CD8-positive, alpha-beta memory T cell (primary cell): ENCODE measurements around the gene SPSB4. TPM values are rescaled to one million over a fixed set of nuclear protein-coding genes. Genes with fewer than 3 reads are reported as not detected.
"Not testable (repeated sequence)": the region's sequence is repeated elsewhere in the genome, so short reads cannot be mapped to it uniquely, and the experiment has no call there.

Source experiments
- CTCF ChIA-PET: fragments of 350-600 bp; sonication (Branson Sonifier 250); formaldehyde crosslinking; loops from one replicate; lab custom pipeline; 2021; ENCODE audit warnings: antibody characterized with exemption; lab: Charles Lee
- POLR2A ChIA-PET: fragments of 350-600 bp; sonication (Branson Sonifier 250); formaldehyde crosslinking; loops from one replicate; lab custom pipeline; 2021; ENCODE audit warnings: antibody characterized with exemption; lab: Charles Lee
- DNase-seq, 5 donors: peaks; one replicate each; pipeline versions ENCODE4 v3.0.0 to v3.0.0-alpha.2; 2020 to 2022; ENCODE audit warnings: mixed read lengths in 1 of 5
- H3K27ac ChIP-seq: one replicate; pipeline ENCODE4 v1.7.0; 2013; ENCODE audit warnings: low read depth, mild to moderate bottlenecking, low read length, moderate library complexity
- H3K27me3 ChIP-seq: 2 replicates; pipeline ENCODE4 v1.7.0; 2013; ENCODE audit warnings: low read length, mild to moderate bottlenecking; ENCODE audit not compliant: insufficient read depth, poor library complexity, severe bottlenecking
- H3K36me3 ChIP-seq: 2 replicates; pipeline ENCODE4 v1.7.0; 2013; ENCODE audit warnings: mild to moderate bottlenecking, low read length, moderate library complexity; ENCODE audit not compliant: insufficient read depth
- H3K4me1 ChIP-seq: 2 replicates; pipeline ENCODE4 v1.7.0; 2013; ENCODE audit warnings: mild to moderate bottlenecking, low read length, moderate library complexity; ENCODE audit not compliant: insufficient read depth
- H3K4me3 ChIP-seq: 2 replicates; pipeline ENCODE4 v1.7.0; 2013; ENCODE audit warnings: mild to moderate bottlenecking, low read length
- H3K9me3 ChIP-seq: 2 replicates; pipeline ENCODE4 v1.7.0; 2013; ENCODE audit warnings: mild to moderate bottlenecking, low read length
- H3K27ac Mint-ChIP-seq, 8 donors: one replicate each; pipeline ENCODE4 v1.8.0; 2020 to 2021; ENCODE audit warnings: mixed read lengths in 8 of 8, mild to moderate bottlenecking in 6 of 8, inconsistent platforms in 3 of 8, moderate library complexity in 3 of 8
- H3K27me3 Mint-ChIP-seq, 2 donors: one replicate each; pipeline ENCODE4 v1.8.0; 2020 to 2021; ENCODE audit warnings: mixed read lengths in 2 of 2, mild to moderate bottlenecking in 1 of 2, moderate library complexity in 1 of 2
- H3K36me3 Mint-ChIP-seq, 3 donors: one replicate each; pipeline ENCODE4 v1.8.0; 2020 to 2021; ENCODE audit warnings: mixed read lengths in 3 of 3, inconsistent platforms in 1 of 3, mild to moderate bottlenecking in 1 of 3
- H3K4me1 Mint-ChIP-seq, 3 donors: one replicate each; pipeline ENCODE4 v1.8.0; 2020 to 2021; ENCODE audit warnings: mixed read lengths in 3 of 3, inconsistent platforms in 1 of 3, mild to moderate bottlenecking in 1 of 3
- H3K4me3 Mint-ChIP-seq, 7 donors: one replicate each; pipeline ENCODE4 v1.8.0; 2020 to 2021; ENCODE audit warnings: mixed read lengths in 7 of 7, mild to moderate bottlenecking in 6 of 7, moderate library complexity in 4 of 7, inconsistent platforms in 2 of 7
- H3K9me3 Mint-ChIP-seq, 5 donors: one replicate each; pipeline ENCODE4 v1.8.0; 2020 to 2022; ENCODE audit warnings: mixed read lengths in 5 of 5, mild to moderate bottlenecking in 3 of 5, moderate library complexity in 2 of 5, inconsistent platforms in 1 of 5
- polyA plus RNA-seq: library from polyadenylated mRNA; unstranded; fragments of 300-500 nt; fragmentation: Illumina TruSeq; gene quantifications from one replicate; pipeline ENCODE4 v1.2.3, GENCODE V29; 2021
- total RNA-seq, 2 experiments: library from RNA; stranded (reverse); gene quantifications; one replicate each; pipeline ENCODE4 v1.2.3, GENCODE V29; 2021

SPSB4 gene
- total and polyA plus RNA-seq, 3 experiments from 2014 or later: not detected

DNA sequence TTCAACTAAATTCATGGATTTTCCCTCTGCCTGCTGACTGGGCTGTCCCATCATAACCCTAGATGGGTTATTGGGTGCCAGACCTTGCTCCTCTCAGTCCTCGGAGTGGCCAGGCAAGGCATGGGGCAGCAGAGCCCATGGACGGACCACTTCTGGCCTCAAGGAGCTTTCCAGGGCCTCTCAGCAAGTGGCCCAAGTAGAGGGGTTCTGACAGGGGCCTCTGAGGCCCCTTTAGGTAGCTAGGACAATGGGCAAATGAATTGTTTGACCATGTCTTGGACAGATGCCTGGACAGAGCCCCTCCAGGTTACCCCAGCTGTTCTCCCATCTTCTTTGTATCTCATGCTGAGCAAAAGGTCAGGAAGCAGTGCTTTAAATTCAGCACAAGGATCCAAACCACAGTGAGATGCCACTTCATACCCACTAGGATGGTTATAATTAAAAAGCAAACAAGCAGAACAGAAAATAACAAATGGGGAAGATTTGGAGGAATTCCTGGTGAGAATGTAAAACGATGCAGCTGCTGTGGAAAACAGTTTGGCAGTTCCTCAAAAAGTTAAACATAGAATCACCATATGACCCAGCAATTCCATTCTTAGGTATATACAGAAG, 61.6 kb downstream of the SPSB4 start:
- POLR2A ChIA-PET: no interaction called here
- H3K36me3 ChIP-seq: no peaks in the 10 kb centered on the region
- H3K27ac ChIP-seq: no peak overlapping the region
- H3K4me3 Mint-ChIP-seq: no peak overlapping the region
- no peaks in the 10 kb centered on the region for H3K4me1 ChIP-seq
- H3K4me1 Mint-ChIP-seq: no peaks in the 10 kb centered on the region
- DNase-seq: no peak
- H3K4me3 ChIP-seq: no peak overlapping the region
- H3K27me3 Mint-ChIP-seq: peaks cover 4 to 5% of the 10 kb centered on the region in 2 donors
- CTCF ChIA-PET: no interaction called here
- H3K27ac Mint-ChIP-seq: no peak overlapping the region
- peaks cover 0 to 2% (median 0%) of the 10 kb centered on the region in 5 donors for H3K9me3 Mint-ChIP-seq
- no peaks in the 10 kb centered on the region for H3K27me3 ChIP-seq
- H3K36me3 Mint-ChIP-seq: no peaks in the 10 kb centered on the region
- no peaks in the 10 kb centered on the region for H3K9me3 ChIP-seq

DNA sequence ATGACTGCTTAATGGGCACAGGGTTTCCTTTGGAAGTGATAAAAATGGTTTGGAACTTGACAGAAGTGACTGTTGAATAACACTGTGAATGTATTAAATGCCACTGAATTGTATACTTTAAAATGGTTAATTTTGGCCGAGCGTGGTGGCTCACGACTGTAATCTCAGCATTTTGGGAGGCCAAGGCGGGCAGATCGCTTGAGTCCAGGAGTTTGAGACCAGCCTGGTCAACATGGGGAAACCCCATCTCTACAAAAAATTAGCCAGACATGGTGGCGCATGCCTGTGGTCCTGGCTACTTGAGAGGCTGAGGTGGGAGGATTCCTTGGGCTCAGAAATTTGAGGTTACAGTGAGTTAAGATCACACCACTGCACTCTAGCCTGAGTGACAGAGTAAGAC, 62.5 kb downstream of the SPSB4 start:
- H3K4me3 ChIP-seq, H3K27me3 Mint-ChIP-seq, H3K36me3 Mint-ChIP-seq, H3K36me3 ChIP-seq, CTCF ChIA-PET, H3K4me1 Mint-ChIP-seq, H3K27ac ChIP-seq, DNase-seq, H3K4me1 ChIP-seq, H3K4me3 Mint-ChIP-seq, H3K9me3 ChIP-seq, H3K27me3 ChIP-seq, H3K27ac Mint-ChIP-seq, H3K9me3 Mint-ChIP-seq, POLR2A ChIA-PET: not testable (repeated sequence)

DNA sequence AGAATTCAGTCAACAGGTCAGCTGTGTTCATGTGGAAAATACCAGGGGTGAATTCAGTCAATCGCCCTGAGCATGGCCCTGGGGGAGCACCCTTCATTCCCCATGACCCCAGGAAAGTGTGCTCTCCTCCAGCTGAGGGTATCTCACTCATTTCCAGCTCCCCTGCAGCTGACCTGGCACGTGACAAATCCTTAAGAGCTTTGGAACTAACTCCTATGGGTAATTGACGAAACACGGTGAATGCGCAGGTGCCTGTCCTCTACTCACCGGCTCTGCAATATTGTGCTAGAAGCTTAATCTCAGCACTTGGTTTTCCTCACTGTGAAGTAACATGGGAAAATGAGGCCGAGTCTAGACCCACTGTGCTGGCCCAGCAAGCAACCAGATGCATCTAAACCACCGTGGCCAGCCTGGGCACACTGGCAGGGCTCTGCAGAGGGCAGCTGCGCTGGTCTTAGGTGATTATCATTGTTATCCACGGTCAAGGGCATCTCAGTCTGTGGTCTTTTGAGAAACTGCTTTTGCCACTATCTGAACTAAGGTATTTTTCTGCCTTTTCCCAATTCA, 63.1 kb downstream of the SPSB4 start:
- Histone ChIP-seq H3K9me3 (no peaks in the 10 kb centered on the region), H3K36me3 (no peaks in the 10 kb centered on the region), H3K27ac (no peak overlapping the region), H3K27me3 (no peaks in the 10 kb centered on the region), H3K4me3 (no peak overlapping the region), H3K4me1 (no peaks in the 10 kb centered on the region)
- POLR2A ChIA-PET: no interaction called here
- CTCF ChIA-PET: interaction anchor here (2.0 kb wide), 1 partner anchor 9 kb away, joined by 9 read pairs; no protein-coding TSS in a partner anchor
- Mint-ChIP-seq H3K27me3 (peaks cover 4 to 6% of the 10 kb centered on the region in 2 donors), H3K9me3 (peaks cover 0 to 2% (median 0%) of the 10 kb centered on the region in 5 donors), H3K36me3 (no peaks in the 10 kb centered on the region), H3K27ac (no peak overlapping the region), H3K4me3 (no peak overlapping the region), H3K4me1 (no peaks in the 10 kb centered on the region)
- DNase-seq: no peak

DNA sequence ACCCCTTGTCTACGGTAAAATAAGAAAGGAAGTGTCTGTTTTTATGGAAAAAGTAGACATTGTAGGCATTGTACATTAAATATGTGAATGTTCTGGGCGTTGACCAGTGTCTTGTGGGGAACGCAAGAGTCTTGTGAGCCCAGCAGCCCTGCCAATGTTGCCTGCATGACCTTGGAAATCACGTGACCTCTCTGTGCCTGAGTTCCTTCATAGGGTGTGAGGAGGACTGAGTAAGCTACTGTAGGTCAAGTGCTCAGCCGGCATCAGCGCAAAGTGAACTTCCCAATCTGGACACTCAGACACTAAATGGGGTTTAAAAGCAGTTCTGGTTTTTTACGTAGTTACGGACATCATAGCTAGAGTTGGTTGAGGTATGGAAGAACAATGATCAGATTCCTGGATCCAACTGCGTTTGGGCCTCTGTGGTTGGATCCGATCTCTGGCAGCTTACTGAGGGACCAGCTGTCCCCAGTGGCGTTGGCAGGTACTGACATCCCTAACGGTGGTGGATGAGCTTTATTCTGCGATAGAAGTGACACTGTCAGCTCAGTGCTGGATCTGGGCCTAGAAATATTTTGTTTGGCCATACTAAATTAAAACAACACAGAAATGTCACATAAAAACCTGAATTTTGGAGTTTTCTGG, 63.8 kb downstream of the SPSB4 start:
- no peak overlapping the region for H3K4me3 Mint-ChIP-seq
- H3K4me3 ChIP-seq: no peak overlapping the region
- no peaks in the 10 kb centered on the region for H3K4me1 Mint-ChIP-seq
- ChIA-PET CTCF (interaction anchor here (1.4 to 2.0 kb wide), 2 partner anchors 9 to 41 kb away, joined by 3 to 9 read pairs; no protein-coding TSS in a partner anchor), POLR2A (no interaction called here)
- H3K27me3 ChIP-seq: no peaks in the 10 kb centered on the region
- H3K4me1 ChIP-seq: no peaks in the 10 kb centered on the region
- no peaks in the 10 kb centered on the region for H3K9me3 ChIP-seq
- H3K36me3 Mint-ChIP-seq: no peaks in the 10 kb centered on the region
- no peak overlapping the region for H3K27ac ChIP-seq
- no peak overlapping the region for H3K27ac Mint-ChIP-seq
- H3K36me3 ChIP-seq: no peaks in the 10 kb centered on the region
- H3K27me3 Mint-ChIP-seq: peaks cover 6 to 7% of the 10 kb centered on the region in 2 donors
- no peak for DNase-seq
- H3K9me3 Mint-ChIP-seq: peaks cover 0 to 2% (median 0%) of the 10 kb centered on the region in 5 donors

DNA sequence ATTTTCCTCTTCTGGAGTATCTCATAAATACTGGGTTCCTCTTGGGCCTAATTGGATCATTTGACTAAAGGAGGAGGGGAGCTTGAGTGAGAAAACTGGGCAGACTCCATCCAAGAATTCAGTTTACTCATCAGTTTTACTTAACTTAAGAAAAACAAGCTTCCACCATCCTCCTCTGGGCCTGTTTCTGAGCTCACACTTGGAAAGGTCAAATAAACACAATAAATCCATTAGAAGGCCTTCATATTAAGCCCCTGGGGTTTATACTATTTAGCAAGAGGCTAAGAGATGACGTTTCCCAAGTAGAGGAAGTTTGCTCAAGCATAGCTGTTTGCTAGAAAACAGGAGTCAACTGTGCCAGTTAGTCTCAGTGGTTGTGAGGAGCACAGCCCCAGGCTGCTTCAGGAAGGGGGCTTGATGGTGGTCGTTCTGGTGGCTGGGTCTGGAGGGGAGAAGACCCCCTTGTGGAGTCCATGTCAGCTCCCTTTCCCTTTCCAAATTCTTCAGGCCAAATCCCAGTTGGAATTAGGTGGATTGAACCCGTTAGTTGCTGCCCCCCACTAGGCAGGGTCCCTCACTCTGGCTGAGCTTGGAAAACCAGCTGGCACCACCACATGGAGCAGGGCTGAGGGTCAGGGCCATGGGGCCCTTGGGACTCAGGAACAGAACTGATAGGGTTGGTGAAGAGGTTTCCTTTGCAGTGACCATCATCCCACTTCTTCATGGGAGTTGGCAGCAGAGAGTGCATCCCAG, 64.8 kb downstream of the SPSB4 start:
- no peaks in the 10 kb centered on the region for H3K4me1 ChIP-seq
- H3K9me3 ChIP-seq: no peaks in the 10 kb centered on the region
- Mint-ChIP-seq H3K4me1 (no peaks in the 10 kb centered on the region), H3K27ac (no peak overlapping the region), H3K9me3 (peaks cover 0 to 4% (median 0%) of the 10 kb centered on the region in 5 donors), H3K36me3 (no peaks in the 10 kb centered on the region), H3K27me3 (peaks cover 10% of the 10 kb centered on the region in 2 donors), H3K4me3 (no peak overlapping the region)
- H3K4me3 ChIP-seq: no peak overlapping the region
- no peak for DNase-seq
- CTCF ChIA-PET: interaction anchor here (1.0 to 2.0 kb wide), 3 partner anchors 10 to 42 kb away, joined by 3 to 9 read pairs (median 3); no protein-coding TSS in a partner anchor
- POLR2A ChIA-PET: no interaction called here
- H3K36me3 ChIP-seq: no peaks in the 10 kb centered on the region
- H3K27ac ChIP-seq: no peak overlapping the region
- no peaks in the 10 kb centered on the region for H3K27me3 ChIP-seq

DNA sequence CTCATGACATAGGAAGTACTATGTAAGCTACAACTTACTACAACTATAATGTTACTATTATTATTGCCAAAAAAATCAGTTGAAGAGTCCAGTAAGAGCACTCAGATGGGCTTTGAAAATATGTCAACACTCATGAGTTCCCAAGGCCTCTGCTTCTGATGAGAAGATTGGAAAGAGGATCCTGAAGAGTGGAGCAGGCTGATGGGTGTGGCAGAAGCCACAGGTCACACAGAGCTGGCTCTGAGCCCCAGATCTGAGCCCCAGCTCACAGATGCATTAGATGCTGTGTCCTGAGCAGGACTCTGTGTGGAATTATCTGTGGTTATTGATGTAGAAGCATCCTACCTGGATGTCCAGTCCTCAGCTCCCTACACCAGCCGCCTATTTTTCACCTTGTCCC, 65.6 kb downstream of the SPSB4 start:
- no peak for DNase-seq
- no peak overlapping the region for H3K27ac Mint-ChIP-seq
- Histone ChIP-seq H3K27ac (no peak overlapping the region), H3K36me3 (no peaks in the 10 kb centered on the region), H3K4me3 (no peak overlapping the region), H3K27me3 (no peaks in the 10 kb centered on the region), H3K4me1 (no peaks in the 10 kb centered on the region), H3K9me3 (no peaks in the 10 kb centered on the region)
- POLR2A ChIA-PET: no interaction called here
- H3K4me1 Mint-ChIP-seq: no peaks in the 10 kb centered on the region
- no peaks in the 10 kb centered on the region for H3K36me3 Mint-ChIP-seq
- H3K27me3 Mint-ChIP-seq: peaks cover 9 to 10% of the 10 kb centered on the region in 2 donors
- CTCF ChIA-PET: interaction anchor here (1.0 kb wide), 1 partner anchor 11 kb away, joined by 3 read pairs; no protein-coding TSS in a partner anchor
- H3K4me3 Mint-ChIP-seq: no peak overlapping the region
- H3K9me3 Mint-ChIP-seq: peaks cover 0 to 6% (median 0%) of the 10 kb centered on the region in 5 donors

DNA sequence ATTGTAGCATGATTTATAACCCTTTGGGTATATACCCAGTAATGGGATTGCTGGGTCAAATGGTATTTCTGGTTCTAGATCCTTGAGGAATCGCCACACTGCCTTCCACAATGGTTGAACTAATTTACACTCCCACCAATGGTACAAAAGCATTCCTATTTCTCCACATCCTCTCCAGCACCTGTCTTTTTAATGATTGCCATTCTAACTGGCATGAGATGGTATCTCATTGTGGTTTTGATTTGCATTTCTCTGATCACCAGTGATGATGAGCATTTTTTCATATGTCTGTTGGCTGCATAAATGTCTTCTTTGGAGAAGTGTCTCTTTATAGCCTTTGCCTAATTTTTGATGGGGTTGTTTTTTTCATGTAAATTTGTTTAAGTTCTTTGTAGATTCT, 66.8 kb downstream of the SPSB4 start:
- H3K4me1 Mint-ChIP-seq, H3K27ac Mint-ChIP-seq, H3K4me1 ChIP-seq, H3K27ac ChIP-seq, H3K9me3 Mint-ChIP-seq, POLR2A ChIA-PET, H3K36me3 Mint-ChIP-seq, H3K27me3 ChIP-seq, H3K36me3 ChIP-seq, H3K4me3 ChIP-seq, H3K9me3 ChIP-seq, CTCF ChIA-PET, DNase-seq, H3K4me3 Mint-ChIP-seq: not testable (repeated sequence)
- H3K27me3 Mint-ChIP-seq: peaks cover 9 to 13% of the 10 kb centered on the region in 2 donors
